ENCODE measurements around the gene BUD31.

BUD31 gene

DNA sequence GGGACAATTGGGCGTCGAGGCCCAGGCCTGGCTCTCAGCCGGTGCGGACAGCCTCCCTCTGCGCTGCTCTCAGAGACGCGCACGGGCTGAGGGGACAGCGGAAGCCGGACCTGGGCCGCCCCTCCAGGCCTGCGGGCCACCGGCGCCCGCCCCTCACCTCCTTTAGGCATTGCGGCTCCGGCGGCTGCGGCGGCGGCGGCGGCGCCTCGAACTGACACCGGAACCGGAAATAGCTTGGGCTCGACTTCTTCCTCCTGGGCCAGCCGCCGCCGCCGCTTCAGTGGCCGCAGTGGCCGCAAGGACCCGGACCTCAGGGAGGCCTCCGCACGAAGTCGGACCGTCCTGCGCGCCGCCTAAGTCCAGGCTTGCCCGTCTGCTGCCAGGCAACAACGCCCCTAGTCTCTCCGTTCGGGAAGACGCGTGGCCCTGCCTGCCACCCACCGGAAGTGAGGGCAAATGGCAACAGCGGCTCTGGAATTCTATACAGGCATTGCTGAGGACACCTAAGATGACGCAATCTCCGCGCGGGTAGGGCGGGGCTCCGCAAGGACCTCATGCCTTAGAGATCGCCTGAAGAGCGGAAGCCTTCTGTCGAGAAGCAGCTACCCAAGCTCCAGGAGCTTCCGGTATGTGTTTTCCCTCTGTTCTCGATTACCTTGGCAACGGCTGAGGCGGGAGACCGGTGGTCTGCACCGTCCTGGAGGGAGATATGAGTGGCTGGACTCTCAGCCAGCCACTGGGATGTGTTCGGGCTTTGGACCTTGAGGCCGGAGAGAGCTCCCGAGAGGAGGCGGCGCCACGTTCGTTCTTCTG, at the start of gene BUD31, which contains the start of gene PDAP1:
Gene BUD31, plus strand, starts transcription at position 591 of the 813 bp plus-strand sequence. CDS start 2,124 bp downstream, outside the sequence.
Gene PDAP1, minus strand, starts transcription at position 219 of the 813 bp plus-strand sequence. Its CDS starts 49 bp downstream, at position 170.
- Mint-ChIP-seq H3K27ac (peak within 1 kb of the TSS; percentile 99), H3K4me1 (ENCODE audit: low read depth) (peaks cover 56% of the 10 kb centered on the region), H3K36me3 (peaks cover 2% of the 10 kb centered on the region), H3K27me3 (no peaks in the 10 kb centered on the region), H3K9me3 (ENCODE audit: low read depth) (no peaks in the 10 kb centered on the region), H3K4me3 (peak within 1 kb of the TSS; percentile 97)

DNA sequence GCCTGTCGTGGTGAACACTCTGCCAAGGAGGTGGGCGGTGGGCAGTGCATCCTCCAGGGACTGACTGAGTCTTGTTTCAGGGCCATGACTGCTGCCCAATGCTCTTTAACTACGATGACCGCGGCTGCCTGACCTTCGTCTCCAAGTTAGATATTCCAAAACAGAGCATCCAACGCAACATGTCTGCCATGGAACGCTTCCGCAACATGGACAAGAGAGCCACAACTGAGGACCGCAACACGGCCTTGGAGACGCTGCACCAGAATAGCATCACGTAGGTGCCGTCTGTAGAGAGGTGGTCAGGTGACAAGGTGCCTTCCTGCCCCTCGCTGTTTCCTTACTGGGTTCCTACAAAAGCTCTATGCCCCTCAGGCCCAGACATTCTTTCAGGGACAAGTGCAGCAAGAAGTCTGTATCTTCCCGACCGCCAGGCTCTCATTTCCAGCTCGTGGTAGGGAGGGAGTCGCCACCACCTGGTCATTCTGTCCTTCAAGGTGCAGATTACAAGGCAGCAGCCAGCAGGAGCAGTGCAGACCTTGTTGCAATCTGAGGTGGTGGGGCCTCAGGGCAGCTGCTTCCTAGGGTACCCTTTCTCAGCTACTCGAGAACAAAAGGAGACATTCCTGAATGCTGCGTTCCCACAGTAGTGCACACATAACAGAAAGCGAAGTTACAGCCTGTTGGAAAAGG, 49.2 kb upstream of the BUD31 start:
- H3K4me3 Mint-ChIP-seq: no peak overlapping the region
- H3K4me1 Mint-ChIP-seq (ENCODE audit: low read depth): no peaks in the 10 kb centered on the region
- peaks cover 2% of the 10 kb centered on the region for H3K36me3 Mint-ChIP-seq
- H3K27me3 Mint-ChIP-seq: no peaks in the 10 kb centered on the region
- H3K9me3 Mint-ChIP-seq (ENCODE audit: low read depth): no peaks in the 10 kb centered on the region
- H3K27ac Mint-ChIP-seq: no peak overlapping the region

DNA sequence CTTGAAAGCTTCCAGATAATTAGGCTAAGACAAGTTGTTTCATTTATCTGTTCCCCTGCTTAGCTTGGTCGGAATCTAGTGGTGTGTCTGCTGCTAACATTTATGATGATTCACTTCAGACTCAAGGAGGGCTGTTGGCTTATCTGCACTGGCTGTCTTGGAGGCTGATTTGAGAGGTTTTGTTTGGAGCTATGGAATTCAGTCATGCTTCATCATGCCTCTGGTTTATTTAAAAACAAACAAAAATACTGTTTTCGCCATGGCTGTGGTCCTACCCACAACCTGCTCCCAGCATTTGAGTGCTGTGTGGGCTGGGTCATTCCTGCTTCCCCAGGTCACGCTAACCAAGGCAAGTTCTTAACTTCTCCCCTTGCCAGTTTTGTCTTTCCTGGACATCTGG, 46.0 kb upstream of the BUD31 start:
- H3K27ac Mint-ChIP-seq: no peak overlapping the region
- no peak overlapping the region for H3K4me3 Mint-ChIP-seq
- no peaks in the 10 kb centered on the region for H3K9me3 Mint-ChIP-seq (ENCODE audit: low read depth)
- no peaks in the 10 kb centered on the region for H3K27me3 Mint-ChIP-seq
- H3K36me3 Mint-ChIP-seq: peaks cover 2% of the 10 kb centered on the region
- no peaks in the 10 kb centered on the region for H3K4me1 Mint-ChIP-seq (ENCODE audit: low read depth)

DNA sequence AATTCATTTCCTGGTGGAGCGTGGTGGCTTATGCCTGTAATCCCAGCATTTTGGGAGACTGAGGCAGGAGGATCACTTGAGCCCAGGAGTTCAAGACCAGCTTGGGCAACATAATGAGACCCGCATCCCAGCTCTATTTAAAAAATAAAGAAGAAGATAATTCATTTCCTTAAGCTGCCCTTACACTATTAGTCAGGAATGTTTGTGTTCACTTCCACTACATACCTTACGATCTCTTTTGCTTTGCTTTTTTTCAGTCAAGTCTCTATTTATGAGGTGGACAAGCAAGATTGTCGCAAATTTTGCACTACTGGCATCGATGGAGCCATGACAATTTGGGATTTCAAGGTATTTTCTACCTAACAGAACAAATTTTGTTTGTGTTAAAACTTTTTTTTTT, 45.5 kb upstream of the BUD31 start:
- H3K27ac Mint-ChIP-seq: no peak overlapping the region
- H3K4me3 Mint-ChIP-seq: no peak overlapping the region
- H3K9me3 Mint-ChIP-seq (ENCODE audit: low read depth): no peaks in the 10 kb centered on the region
- H3K36me3 Mint-ChIP-seq: no peaks in the 10 kb centered on the region
- H3K27me3 Mint-ChIP-seq: no peaks in the 10 kb centered on the region
- no peaks in the 10 kb centered on the region for H3K4me1 Mint-ChIP-seq (ENCODE audit: low read depth)

DNA sequence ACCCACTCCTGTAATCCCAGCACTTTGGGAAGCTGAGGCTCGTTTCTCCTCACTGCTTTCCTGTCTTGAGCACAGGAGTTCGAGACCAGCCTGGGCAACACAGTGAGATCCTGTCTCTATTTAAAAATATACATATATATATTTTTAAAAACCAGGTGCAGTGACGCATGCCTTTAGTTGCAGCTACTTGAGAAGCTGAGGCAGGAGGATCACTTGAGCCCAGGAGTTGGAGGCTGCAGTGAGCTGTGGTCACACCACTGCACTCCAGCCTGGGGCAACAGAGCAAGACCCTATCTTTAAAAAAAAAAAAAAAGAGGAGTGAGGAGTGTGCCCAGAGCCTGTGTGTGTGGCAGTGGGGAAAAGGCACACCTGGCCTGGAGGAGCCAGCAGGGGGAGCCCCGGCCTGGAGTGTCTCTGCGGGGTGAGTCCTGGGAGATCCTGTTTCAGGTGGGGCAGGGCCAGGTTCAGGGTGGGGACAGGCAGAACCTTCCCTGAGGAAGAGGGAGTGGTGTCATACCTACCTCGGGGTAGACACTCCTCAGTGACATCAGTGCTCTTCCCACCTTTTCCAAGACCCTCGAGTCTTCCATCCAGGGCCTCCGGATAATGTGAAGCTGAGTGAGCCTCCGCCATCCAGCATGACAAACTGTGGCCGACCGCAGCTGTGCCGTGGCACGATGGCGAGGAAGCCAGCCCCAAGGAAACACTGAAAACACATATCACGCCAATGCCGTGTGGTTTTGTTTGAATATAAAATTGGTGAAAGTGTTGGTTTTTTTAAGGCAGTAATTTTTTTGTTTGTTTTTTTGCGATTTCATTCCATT, 43.2 kb upstream of the BUD31 start:
- H3K4me3 Mint-ChIP-seq: no peak overlapping the region
- no peaks in the 10 kb centered on the region for H3K4me1 Mint-ChIP-seq (ENCODE audit: low read depth)
- no peaks in the 10 kb centered on the region for H3K27me3 Mint-ChIP-seq
- H3K36me3 Mint-ChIP-seq: no peaks in the 10 kb centered on the region
- H3K27ac Mint-ChIP-seq: no peak overlapping the region
- H3K9me3 Mint-ChIP-seq (ENCODE audit: low read depth): no peaks in the 10 kb centered on the region

DNA sequence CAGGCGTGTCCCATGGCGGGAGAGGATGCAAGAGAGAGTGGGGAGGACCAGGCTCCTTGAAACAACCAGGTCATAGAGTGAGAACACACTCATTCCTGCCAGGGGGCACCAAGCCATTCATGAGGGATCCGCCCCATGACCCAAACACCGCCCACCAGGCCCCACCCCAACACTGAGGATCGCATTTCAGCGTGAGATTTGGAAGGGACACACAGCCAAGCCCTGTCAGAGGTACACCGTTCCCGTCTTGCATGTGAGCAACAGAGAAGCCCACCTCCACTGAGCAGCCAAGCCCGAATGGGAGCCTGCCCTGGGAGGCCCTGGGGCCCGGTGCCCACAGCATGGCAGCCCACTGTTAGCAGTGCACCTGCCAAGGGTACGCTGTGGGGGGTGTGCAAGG, 42.1 kb upstream of the BUD31 start:
- Mint-ChIP-seq H3K27ac (no peak overlapping the region), H3K4me1 (ENCODE audit: low read depth) (no peaks in the 10 kb centered on the region), H3K9me3 (ENCODE audit: low read depth) (no peaks in the 10 kb centered on the region), H3K36me3 (no peaks in the 10 kb centered on the region), H3K27me3 (no peaks in the 10 kb centered on the region), H3K4me3 (no peak overlapping the region)

DNA sequence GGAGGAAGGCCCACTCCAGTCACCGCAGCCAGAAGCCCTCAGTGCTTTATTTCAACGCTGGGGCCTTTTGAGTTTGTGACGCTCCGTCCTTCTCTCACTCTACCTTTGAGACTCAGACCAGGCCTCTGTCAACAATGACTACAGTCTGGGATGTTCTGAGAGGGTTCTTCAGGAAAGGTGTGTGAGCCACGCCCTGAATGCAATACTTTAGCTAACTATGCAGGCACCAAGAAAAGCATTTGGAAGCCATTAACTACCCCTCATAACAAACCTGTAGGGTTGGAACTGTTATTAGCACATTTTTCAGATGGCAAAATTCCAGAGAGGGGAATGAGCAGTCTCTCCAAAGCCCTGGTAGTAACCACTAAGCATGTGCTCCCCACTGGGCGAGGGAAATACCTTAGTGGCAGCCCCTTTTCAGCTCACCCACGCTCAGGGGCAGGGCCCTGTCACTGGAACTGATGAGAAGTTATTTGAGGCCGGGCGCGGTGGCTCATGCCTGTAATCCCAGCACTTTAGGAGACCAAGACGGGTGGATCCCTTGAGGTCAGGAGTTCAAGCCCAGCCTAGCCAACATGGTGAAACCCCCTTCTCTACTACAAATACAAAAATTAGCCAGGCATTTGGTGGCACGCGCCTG, 39.9 kb upstream of the BUD31 start:
- peaks cover 13% of the 10 kb centered on the region for H3K4me1 Mint-ChIP-seq (ENCODE audit: low read depth)
- H3K36me3 Mint-ChIP-seq: no peaks in the 10 kb centered on the region
- no peaks in the 10 kb centered on the region for H3K9me3 Mint-ChIP-seq (ENCODE audit: low read depth)
- no peak overlapping the region for H3K27ac Mint-ChIP-seq
- no peaks in the 10 kb centered on the region for H3K27me3 Mint-ChIP-seq
- H3K4me3 Mint-ChIP-seq: no peak overlapping the region

DNA sequence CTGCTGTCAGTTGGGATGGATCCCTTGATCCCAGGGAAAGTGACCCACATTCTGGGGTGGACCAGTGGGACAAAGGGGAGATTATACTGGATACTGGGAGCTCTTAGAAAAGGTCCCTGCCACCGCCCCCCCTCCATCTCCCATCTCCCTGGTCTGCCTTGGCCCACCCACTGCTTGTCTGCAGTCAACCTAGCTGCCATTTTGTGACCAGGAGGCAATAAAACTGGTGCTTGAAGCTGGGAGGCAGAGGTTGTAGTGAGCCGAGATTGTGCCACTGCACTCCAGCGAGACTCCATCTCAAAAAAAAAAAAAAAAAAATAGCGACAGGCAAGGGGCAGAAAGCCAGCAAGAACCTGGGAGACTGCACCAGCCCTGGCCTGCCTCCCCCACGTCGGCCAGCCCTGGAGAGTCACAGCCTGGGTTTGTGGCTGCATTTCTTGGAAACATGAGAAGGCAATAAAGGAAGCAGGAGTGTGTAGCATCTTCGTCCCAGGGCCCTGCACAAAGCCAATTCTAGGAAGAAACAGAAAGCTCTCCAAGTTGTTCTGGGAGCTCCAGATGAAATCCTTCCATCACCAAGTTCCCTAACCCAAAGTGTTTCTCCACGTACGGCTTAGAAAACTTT, 38.9 kb upstream of the BUD31 start:
- H3K27ac Mint-ChIP-seq: no peak overlapping the region
- no peaks in the 10 kb centered on the region for H3K27me3 Mint-ChIP-seq

DNA sequence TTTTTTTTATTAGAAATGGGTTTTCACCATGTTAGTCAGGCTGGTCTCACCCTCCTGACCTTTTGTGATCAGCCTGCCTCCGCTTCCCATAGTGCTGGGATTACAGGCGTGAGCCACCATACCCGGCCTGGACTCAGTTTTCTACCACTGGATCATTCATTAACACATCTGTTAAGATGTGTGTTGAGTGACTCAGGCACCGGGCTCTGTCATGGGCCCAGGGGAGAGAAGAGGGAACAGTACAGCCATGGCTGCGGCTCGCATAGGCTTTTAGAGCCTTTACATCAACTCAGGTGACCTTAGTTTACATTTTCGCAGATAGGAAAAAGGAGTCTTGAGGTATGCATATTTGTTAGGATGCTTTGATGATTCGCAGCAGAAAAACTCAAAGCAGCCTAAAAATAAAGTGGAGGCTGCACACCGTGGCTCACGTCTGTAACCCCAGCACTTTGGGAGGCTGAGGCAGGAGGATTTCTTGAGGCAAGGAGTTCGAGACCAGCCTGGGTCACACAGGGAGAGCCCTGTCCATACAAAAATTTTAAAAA, 37.3 kb upstream of the BUD31 start:
- H3K4me3 Mint-ChIP-seq: no peak overlapping the region

More for the DNA sequence above, 38.9 kb upstream of the BUD31 start:
- H3K4me1 Mint-ChIP-seq (ENCODE audit: low read depth): peaks cover 13% of the 10 kb centered on the region
- no peaks in the 10 kb centered on the region for H3K36me3 Mint-ChIP-seq
- no peak overlapping the region for H3K4me3 Mint-ChIP-seq
- H3K9me3 Mint-ChIP-seq (ENCODE audit: low read depth): no peaks in the 10 kb centered on the region

DNA sequence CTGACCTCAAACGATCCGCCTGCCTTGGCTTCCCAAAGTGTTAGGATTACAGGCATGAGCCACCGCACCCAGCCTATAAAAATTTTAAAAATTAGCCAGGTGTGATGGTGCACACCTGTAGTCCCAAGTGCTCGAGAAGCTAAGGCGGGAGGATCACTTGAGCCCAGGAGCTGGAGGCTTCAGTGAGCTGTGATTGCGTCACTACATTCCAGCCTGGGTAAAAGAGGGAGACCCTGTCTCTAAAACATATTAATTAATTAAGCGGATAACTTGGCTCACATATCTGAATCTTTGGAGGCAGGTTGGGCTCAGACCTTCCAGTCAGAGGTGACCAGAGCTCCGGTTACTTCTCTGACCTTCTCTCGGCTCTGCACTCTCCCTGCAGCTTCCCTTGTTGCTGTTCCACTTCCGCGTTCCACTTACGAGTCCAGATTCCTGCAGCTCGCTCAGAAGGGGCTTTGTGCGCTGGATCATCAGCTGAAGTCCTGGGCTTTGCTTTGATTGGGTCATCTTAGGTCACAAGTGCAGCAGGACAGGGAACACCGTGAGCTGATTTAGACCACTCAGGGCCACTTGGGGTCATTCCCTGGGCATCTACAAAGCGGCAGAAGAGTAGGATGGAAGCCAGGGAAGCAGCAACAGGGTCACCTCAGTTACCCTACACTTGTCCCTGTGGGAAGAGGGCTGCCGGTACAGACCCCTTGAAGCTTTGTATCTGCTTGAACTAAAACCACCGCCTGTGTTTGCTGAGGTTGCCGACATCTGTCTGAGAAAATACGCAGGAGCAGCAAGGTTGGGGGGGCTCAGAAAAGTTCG, 36.3 kb upstream of the BUD31 start:
- Mint-ChIP-seq H3K36me3 (no peaks in the 10 kb centered on the region), H3K27me3 (no peaks in the 10 kb centered on the region), H3K9me3 (ENCODE audit: low read depth) (no peaks in the 10 kb centered on the region), H3K4me3 (peak overlapping the region; percentile 86), H3K27ac (peak overlapping the region; percentile 58), H3K4me1 (ENCODE audit: low read depth) (peaks cover 24% of the 10 kb centered on the region)

More for the DNA sequence above, 37.3 kb upstream of the BUD31 start:
- no peaks in the 10 kb centered on the region for H3K36me3 Mint-ChIP-seq
- H3K9me3 Mint-ChIP-seq (ENCODE audit: low read depth): no peaks in the 10 kb centered on the region
- H3K27me3 Mint-ChIP-seq: no peaks in the 10 kb centered on the region
- no peak overlapping the region for H3K27ac Mint-ChIP-seq
- H3K4me1 Mint-ChIP-seq (ENCODE audit: low read depth): peaks cover 20% of the 10 kb centered on the region

DNA sequence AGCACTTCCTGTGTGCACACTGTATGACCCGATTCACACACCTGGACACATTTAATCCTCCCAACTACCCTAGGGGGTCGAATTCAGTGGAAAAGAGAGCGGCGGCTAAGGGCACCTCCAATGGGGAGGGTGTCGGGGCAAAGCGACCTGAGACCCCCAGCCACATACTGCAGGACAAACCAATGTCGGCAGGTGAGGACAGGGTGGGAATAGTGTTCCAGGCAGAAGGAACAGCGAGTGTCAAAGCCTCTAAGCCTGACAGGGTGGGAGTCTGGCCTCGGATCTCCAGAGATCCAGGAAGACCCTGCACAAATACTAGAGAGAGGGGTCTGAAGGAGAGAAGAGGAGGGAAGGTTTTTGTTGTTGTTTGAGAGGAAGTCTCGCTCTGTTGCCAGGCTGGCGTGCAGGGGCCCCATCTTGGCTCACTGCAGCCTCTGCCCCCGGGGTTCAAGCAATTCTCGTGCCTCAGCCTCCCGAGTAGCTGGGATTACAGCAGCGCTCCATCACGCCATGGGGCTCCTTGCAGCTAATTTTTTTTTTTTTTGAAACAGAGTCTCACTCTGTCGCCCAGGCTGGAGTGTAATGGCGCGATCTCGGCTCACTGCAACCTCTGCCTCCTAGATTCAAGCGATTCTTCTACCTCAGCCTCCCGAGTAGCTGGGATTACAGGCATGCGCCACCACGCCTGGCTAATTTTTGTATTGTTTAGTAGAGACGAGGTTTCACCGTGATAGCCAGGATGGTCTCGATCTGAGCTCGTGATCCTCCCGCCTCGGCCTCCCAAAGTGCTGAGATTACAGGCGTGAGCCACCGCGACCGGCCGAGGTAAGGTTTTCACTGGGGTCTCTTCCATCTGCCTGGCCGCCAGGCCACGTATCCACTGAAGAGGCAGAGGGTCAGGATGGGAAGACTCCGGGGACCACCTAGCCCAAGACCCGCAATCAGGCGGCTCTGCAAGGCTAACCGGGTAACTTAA, 35.4 kb upstream of the BUD31 start:
- H3K27me3 Mint-ChIP-seq: no peaks in the 10 kb centered on the region
- no peaks in the 10 kb centered on the region for H3K36me3 Mint-ChIP-seq
- peak overlapping the region; percentile 58 for H3K27ac Mint-ChIP-seq
- H3K9me3 Mint-ChIP-seq (ENCODE audit: low read depth): no peaks in the 10 kb centered on the region
- H3K4me3 Mint-ChIP-seq: peak overlapping the region; percentile 86
- H3K4me1 Mint-ChIP-seq (ENCODE audit: low read depth): peaks cover 29% of the 10 kb centered on the region
